Hepatocyte (in vitro differentiated cells): ENCODE measurements around the gene THEMIS2.

Experiments
- CTCF ChIP-seq: fragments of 200-600 bp; sonication (generic); IDR thresholded peaks from 2 replicates; pipeline ENCODE4 v1.5.1; 2016; ENCODE audit warnings: antibody characterized with exemption, mild to moderate bottlenecking; ENCODE audit not compliant: poor library complexity
- EZH2 ChIP-seq: fragments of 200-600 bp; sonication (generic); IDR thresholded peaks from 2 replicates; pipeline ENCODE4 v1.6.1; 2016; ENCODE audit warnings: antibody characterized with exemption, mild to moderate bottlenecking, borderline replicate concordance

GRCh38 chr1:27862671-27863537 is 9.4 kb upstream of the THEMIS2 start:
- TF ChIP-seq CTCF (no peak), EZH2 (no peak)
